Measurements from ENCODE around the gene UBA7. TPM values are rescaled to one million over a fixed set of nuclear protein-coding genes. Genes with fewer than 3 reads are reported as not detected.

Gene UBA7
- total RNA-seq, 2 donors from 2014 or later, result 1.0 to 3.4 TPM

DNA sequence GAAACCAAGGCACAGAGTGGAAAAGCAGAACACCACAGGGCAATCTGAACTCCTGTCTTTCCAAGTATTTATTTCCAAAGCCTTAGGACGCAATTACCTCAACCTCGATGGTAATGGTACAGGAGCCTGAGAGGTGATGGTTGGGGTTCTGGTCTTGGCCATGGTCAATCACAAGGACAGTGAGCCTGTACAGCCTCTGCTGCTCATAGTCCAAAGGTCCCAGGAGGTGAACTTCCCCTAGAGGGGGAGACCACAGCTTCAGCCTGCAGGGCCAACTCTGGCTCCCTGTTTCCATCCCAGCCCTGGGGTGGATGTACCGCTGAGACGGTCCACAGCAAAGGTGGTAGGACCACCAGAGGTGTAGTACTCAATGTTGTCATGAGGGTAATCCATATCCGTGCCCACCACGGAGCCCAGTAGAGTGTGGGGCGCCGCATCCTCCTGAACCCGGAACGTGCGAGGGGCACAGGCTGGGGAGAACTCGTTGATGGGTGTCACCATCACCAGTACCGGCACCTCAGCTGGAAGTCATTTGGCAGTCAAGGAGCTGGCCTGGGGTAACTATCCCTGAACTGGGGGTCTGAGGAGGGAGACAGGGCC lies 20.2 kb downstream of the UBA7 start:
- H3K27me3 ChIP-seq (ENCODE audit: control insufficient read depth, insufficient read depth, low read length, poor library complexity, severe bottlenecking), result no peaks in the 10 kb centered on the region
- H3K27ac Mint-ChIP-seq, result no peak overlapping the region
- no peak overlapping the region for H3K4me3 Mint-ChIP-seq
- no peaks in the 10 kb centered on the region for H3K9me3 Mint-ChIP-seq
- H3K9ac ChIP-seq (ENCODE audit: extremely low read depth, low read length, poor library complexity, severe bottlenecking), result no peak overlapping the region
- no peaks in the 10 kb centered on the region for H3K36me3 Mint-ChIP-seq (ENCODE audit: low read depth)
- H3K36me3 ChIP-seq (ENCODE audit: control insufficient read depth, insufficient read depth, low read length), result no peaks in the 10 kb centered on the region
- H3K9me3 ChIP-seq (ENCODE audit: control insufficient read depth, low read length), result no peaks in the 10 kb centered on the region
- TF ChIP-seq, protein P1, sequence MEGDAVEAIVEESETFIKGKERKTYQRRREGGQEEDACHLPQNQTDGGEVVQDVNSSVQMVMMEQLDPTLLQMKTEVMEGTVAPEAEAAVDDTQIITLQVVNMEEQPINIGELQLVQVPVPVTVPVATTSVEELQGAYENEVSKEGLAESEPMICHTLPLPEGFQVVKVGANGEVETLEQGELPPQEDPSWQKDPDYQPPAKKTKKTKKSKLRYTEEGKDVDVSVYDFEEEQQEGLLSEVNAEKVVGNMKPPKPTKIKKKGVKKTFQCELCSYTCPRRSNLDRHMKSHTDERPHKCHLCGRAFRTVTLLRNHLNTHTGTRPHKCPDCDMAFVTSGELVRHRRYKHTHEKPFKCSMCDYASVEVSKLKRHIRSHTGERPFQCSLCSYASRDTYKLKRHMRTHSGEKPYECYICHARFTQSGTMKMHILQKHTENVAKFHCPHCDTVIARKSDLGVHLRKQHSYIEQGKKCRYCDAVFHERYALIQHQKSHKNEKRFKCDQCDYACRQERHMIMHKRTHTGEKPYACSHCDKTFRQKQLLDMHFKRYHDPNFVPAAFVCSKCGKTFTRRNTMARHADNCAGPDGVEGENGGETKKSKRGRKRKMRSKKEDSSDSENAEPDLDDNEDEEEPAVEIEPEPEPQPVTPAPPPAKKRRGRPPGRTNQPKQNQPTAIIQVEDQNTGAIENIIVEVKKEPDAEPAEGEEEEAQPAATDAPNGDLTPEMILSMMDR (conservative IDR thresholded peaks at IDR 0.05), result no peak
- H3K4me3 ChIP-seq (ENCODE audit: low read length), result no peak overlapping the region
- no peaks in the 10 kb centered on the region for H3K4me1 ChIP-seq (ENCODE audit: control insufficient read depth, insufficient read depth, low read length)
- peaks cover 5% of the 10 kb centered on the region for H3K27me3 Mint-ChIP-seq (ENCODE audit: insufficient read depth)
- WGBS, 2 experiments (ENCODE audit: insufficient coverage in 1 of 2, insufficient read length in 1 of 2), result 93 to 94% methylated on average over 9 to 13 of the region's 13 CpGs
- H3K4me1 Mint-ChIP-seq, result no peaks in the 10 kb centered on the region
- no peak overlapping the region for H3K27ac ChIP-seq (ENCODE audit: low read depth, low read length)
- no peak for DNase-seq

DNA sequence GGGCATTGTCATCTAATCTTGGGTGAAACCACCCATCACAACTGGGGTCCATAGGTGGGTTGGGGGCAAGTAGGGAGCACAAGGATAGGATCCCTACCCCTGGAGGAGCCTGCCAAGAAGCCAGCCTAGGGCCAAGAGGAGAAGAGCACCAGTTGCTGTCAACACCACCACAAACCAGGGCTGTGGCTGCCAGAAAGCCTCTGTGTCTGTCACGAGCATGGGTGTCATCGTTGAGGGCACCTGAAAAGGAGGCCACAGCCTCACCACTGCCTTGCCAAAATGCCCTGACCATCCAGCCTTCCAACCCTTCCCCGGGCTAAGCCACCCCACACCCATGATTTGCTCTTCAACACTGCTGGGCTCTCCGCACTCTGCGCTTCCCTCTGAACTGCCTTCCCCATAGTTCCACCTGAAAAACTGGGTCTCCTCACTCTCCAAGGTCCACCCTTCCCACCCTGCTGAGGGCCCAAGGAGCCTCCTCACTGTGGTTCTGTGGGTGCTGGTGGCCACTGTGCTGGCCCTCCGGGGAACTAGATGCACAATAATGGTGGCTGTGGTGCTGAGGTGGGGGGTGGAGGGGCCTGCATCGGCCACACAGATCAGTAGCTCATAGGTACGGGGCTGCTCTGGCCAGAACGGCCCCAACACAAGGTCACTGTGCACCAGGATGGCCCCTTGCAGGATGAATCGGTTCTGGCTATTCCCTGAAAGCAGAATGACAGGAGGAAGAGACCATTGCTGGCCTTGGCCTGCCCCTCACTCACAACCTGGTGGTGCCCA lies 21.2 kb downstream of the UBA7 start:
- H3K4me3 ChIP-seq (ENCODE audit: low read length), result no peak overlapping the region
- DNase-seq, result no peak
- H3K4me1 Mint-ChIP-seq, result no peaks in the 10 kb centered on the region
- no peak overlapping the region for H3K27ac Mint-ChIP-seq
- H3K27ac ChIP-seq (ENCODE audit: low read depth, low read length), result no peak overlapping the region
- H3K9ac ChIP-seq (ENCODE audit: extremely low read depth, low read length, poor library complexity, severe bottlenecking), result no peak overlapping the region
- no peaks in the 10 kb centered on the region for H3K9me3 Mint-ChIP-seq
- no peaks in the 10 kb centered on the region for H3K36me3 Mint-ChIP-seq (ENCODE audit: low read depth)
- 89 to 92% methylated on average over 7 to 10 of the region's 10 CpGs for WGBS, 2 experiments (ENCODE audit: insufficient coverage in 1 of 2, insufficient read length in 1 of 2)
- peaks cover 10% of the 10 kb centered on the region for H3K27me3 Mint-ChIP-seq (ENCODE audit: insufficient read depth)
- H3K27me3 ChIP-seq (ENCODE audit: control insufficient read depth, insufficient read depth, low read length, poor library complexity, severe bottlenecking), result no peaks in the 10 kb centered on the region
- H3K36me3 ChIP-seq (ENCODE audit: control insufficient read depth, insufficient read depth, low read length), result no peaks in the 10 kb centered on the region
- no peak overlapping the region for H3K4me3 Mint-ChIP-seq
- TF ChIP-seq, protein P1 (conservative IDR thresholded peaks at IDR 0.05), result no peak
- H3K4me1 ChIP-seq (ENCODE audit: control insufficient read depth, insufficient read depth, low read length), result no peaks in the 10 kb centered on the region
- H3K9me3 ChIP-seq (ENCODE audit: control insufficient read depth, low read length), result no peaks in the 10 kb centered on the region

DNA sequence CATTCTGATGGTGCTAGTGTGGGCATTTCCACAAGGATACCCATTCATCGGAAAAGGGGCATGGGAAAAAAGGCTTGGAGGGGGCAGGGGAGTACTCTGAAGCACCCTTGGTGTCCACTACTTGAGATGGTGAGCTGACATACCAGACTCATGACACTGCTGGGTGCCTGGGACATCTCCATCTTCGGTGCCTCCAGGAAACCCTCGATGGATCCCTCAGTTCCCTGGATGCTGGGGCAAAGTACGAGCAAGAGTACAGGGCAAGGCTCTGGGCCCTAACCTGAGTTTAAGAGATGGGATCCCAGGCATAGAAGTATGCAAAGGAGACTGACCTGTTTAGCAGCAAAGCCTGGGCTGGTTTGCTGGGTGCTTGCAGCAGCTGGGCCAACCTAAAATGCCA lies 22.2 kb downstream of the UBA7 start:
- Mint-ChIP-seq H3K9me3 (no peaks in the 10 kb centered on the region), H3K27me3 (ENCODE audit: insufficient read depth) (peaks cover 8% of the 10 kb centered on the region), H3K4me1 (no peaks in the 10 kb centered on the region), H3K27ac (no peak overlapping the region), H3K36me3 (ENCODE audit: low read depth) (no peaks in the 10 kb centered on the region), H3K4me3 (no peak overlapping the region)
- no peak for DNase-seq
- Histone ChIP-seq H3K36me3 (ENCODE audit: control insufficient read depth, insufficient read depth, low read length) (no peaks in the 10 kb centered on the region), H3K27ac (ENCODE audit: low read depth, low read length) (peak overlapping the region; percentile 41), H3K4me1 (ENCODE audit: control insufficient read depth, insufficient read depth, low read length) (no peaks in the 10 kb centered on the region), H3K9ac (ENCODE audit: extremely low read depth, low read length, poor library complexity, severe bottlenecking) (no peak overlapping the region), H3K27me3 (ENCODE audit: control insufficient read depth, insufficient read depth, low read length, poor library complexity, severe bottlenecking) (no peaks in the 10 kb centered on the region), H3K4me3 (ENCODE audit: low read length) (no peak overlapping the region), H3K9me3 (ENCODE audit: control insufficient read depth, low read length) (no peaks in the 10 kb centered on the region)
- WGBS, 2 experiments (ENCODE audit: insufficient coverage in 1 of 2, insufficient read length in 1 of 2), result 87 to 92% methylated on average over 2 to 4 of the region's 4 CpGs
- TF ChIP-seq, protein P1 (conservative IDR thresholded peaks at IDR 0.05), result no peak

All from endodermal cell (in vitro differentiated cells).